ENCODE measurements around the gene SART1.
A peak's percentile ranks its signal among the peaks of the same experiment; 100 is the strongest.
"Not testable (repeated sequence)": the region's sequence is repeated elsewhere in the genome, so short reads cannot be mapped to it uniquely, and the experiment has no call there.

Gene SART1

GRCh38 chr11:66022401-66023185, 61.1 kb downstream of the SART1 start:
- DNase-seq (ENCODE audit: low read depth, low spot score) = peak; percentile 50
- Histone ChIP-seq H3K9ac (ENCODE audit: insufficient read length, low read depth) (peak overlapping the region; percentile 50), H3K4me3 (ENCODE audit: insufficient read length, low read depth) (no peak overlapping the region)

GRCh38 chr11:66023186-66023440, 61.6 kb downstream of the SART1 start:
- H3K36me3 ChIP-seq (ENCODE audit: insufficient read depth, insufficient read length, low read length); DNase-seq (ENCODE audit: low read depth, low spot score); H3K9me3 ChIP-seq (ENCODE audit: insufficient read depth, low read length); H3K9ac ChIP-seq (ENCODE audit: insufficient read length, low read depth); H3K4me3 ChIP-seq (ENCODE audit: insufficient read length, low read depth); H3K4me1 ChIP-seq (ENCODE audit: insufficient read depth, insufficient read length): not testable (repeated sequence)
- H3K27me3 ChIP-seq (ENCODE audit: insufficient read depth, insufficient read length) = peaks cover 23% of the 10 kb centered on the region

More at GRCh38 chr11:66022401-66023185, 61.1 kb downstream of the SART1 start:
- no peaks in the 10 kb centered on the region for H3K9me3 ChIP-seq (ENCODE audit: insufficient read depth, low read length)
- no peaks in the 10 kb centered on the region for H3K4me1 ChIP-seq (ENCODE audit: insufficient read depth, insufficient read length)
- H3K27me3 ChIP-seq (ENCODE audit: insufficient read depth, insufficient read length) = peaks cover 23% of the 10 kb centered on the region
- H3K36me3 ChIP-seq (ENCODE audit: insufficient read depth, insufficient read length, low read length) = no peaks in the 10 kb centered on the region
- no peak for TF ChIP-seq YY1 (IDR thresholded peaks at IDR 0.05; ENCODE audit: insufficient read depth, insufficient read length)
- TF ChIP-seq ZNF274 (IDR thresholded peaks at IDR 0.05; ENCODE audit: low read depth, low read length) = no peak

DNA sequence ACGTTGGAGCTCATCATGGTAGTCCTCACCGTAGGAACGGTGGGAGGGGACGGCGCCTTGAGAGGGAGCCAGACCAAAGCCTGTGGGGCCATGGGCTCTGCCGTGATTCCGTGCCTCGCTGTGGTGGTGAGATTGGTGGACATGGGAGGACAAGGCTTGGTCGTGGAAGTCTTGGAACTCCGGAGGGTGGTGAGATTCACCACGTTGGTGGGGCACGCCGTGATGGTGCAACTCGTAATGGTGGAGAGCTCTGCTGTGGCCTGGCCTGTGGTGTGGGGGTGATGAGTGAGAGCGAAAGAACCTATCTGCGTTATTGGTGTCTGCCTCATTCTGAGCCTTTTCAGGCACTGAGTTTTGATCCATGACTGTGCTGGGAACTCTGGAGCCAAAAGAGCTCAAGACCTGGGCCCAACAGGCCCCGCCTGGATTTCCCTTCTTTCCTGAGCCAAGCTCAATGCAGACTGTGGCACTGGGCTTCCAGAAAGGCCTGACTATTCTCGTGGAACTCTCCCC, 64.5 kb downstream of the SART1 start, which contains the start of gene CATSPER1:
Gene CATSPER1 (minus strand): TSS at position 463 of the 513 bp plus-strand sequence. CDS start 100 bp downstream, at position 363.
- no peak for TF ChIP-seq YY1 (IDR thresholded peaks at IDR 0.05; ENCODE audit: insufficient read depth, insufficient read length)
- no peak for TF ChIP-seq ZNF274 (IDR thresholded peaks at IDR 0.05; ENCODE audit: low read depth, low read length)
- TF ChIP-seq SUZ12 (IDR thresholded peaks at IDR 0.05; ENCODE audit: extremely low read depth, insufficient read depth, insufficient read length) = no peak
- Histone ChIP-seq H3K9me3 (ENCODE audit: insufficient read depth, low read length) (no peaks in the 10 kb centered on the region), H3K9ac (ENCODE audit: insufficient read length, low read depth) (no peak within 1 kb of the TSS), H3K4me1 (ENCODE audit: insufficient read depth, insufficient read length) (no peaks in the 10 kb centered on the region), H3K36me3 (ENCODE audit: insufficient read depth, insufficient read length, low read length) (no peaks in the 10 kb centered on the region), H3K4me3 (ENCODE audit: insufficient read length, low read depth) (no peak within 1 kb of the TSS), H3K27me3 (ENCODE audit: insufficient read depth, insufficient read length) (peaks cover 23% of the 10 kb centered on the region)
- no peak for DNase-seq (ENCODE audit: low read depth, low spot score)

Data from NT2/D1 (cell line).